Measurements from ENCODE around the gene MRPL1. TPM values are rescaled to one million over a fixed set of nuclear protein-coding genes. Genes with fewer than 3 reads are reported as not detected.

MRPL1 gene
- polyA plus RNA-seq, 1 donor (not counting 4 experiments of a cell fraction or from before 2014, with no cell fraction given), result 71.4 TPM

- H3K79me2 ChIP-seq (ENCODE audit: control insufficient read depth, insufficient read depth, low read length), result no peaks in the 10 kb centered on the region
- no peak for DNase-seq (ENCODE audit: low read depth, low spot score)
These were observed 55.0 kb downstream of the MRPL1 start for GRCh38 chr4:77917601-77918000.

GRCh38 chr4:77920371-77920770 is 57.7 kb downstream of the MRPL1 start:
- FAIRE-seq (peak; percentile 75), DNase-seq (ENCODE audit: low read depth, low spot score) (no peak)
- no peaks in the 10 kb centered on the region for H4K20me1 ChIP-seq (ENCODE audit: control insufficient read depth, extremely low read depth, insufficient read depth, low read length)
- no peaks in the 10 kb centered on the region for H3K9me1 ChIP-seq (ENCODE audit: control insufficient read depth, extremely low read depth, insufficient read depth, low read length)
- H3K9ac ChIP-seq (ENCODE audit: control insufficient read depth, extremely low read depth, insufficient read depth, low read length), result no peak overlapping the region
- no peak overlapping the region for H3K4me2 ChIP-seq (ENCODE audit: control insufficient read depth, extremely low read depth, insufficient read depth, low read depth, low read length)
- H3K4me1 ChIP-seq (ENCODE audit: control insufficient read depth, extremely low read depth, insufficient read depth, low read length), result peaks cover 26% of the 10 kb centered on the region
- peaks cover 0 to 3% of the 10 kb centered on the region in 2 experiments for H3K36me3 ChIP-seq (ENCODE audit: control insufficient read depth in 2 of 2, extremely low read depth in 1 of 2, insufficient read depth in 2 of 2, low read length in 2 of 2)
- H2AFZ ChIP-seq (ENCODE audit: control insufficient read depth, low read length), result no peak overlapping the region
- TF ChIP-seq EZH2 (IDR thresholded peaks at IDR 0.05; ENCODE audit: low read length) (no peak), CTCF (optimal IDR thresholded peaks at IDR 0.05 in 1 of 3, IDR thresholded peaks at IDR 0.05 in 1 of 3, conservative IDR thresholded peaks at IDR 0.05 in 1 of 3; ENCODE audit: extremely low read depth in 1 of 3, insufficient read depth in 2 of 3, low read length in 3 of 3) (no peak)
- dilution Hi-C loops (cut with MboI; ENCODE audit: extremely low pct_ligation_motif_present, low sequenced_read_pairs), result no loop called here
- no peak overlapping the region for H3K4me3 ChIP-seq (ENCODE audit: control insufficient read depth in 2 of 3, extremely low read depth in 1 of 3, insufficient read depth in 2 of 3, low read depth in 1 of 3, low read length in 3 of 3)
- H3K9me3 ChIP-seq (ENCODE audit: control insufficient read depth, low read depth, low read length), result no peaks in the 10 kb centered on the region
- no peaks in the 10 kb centered on the region for H3K79me2 ChIP-seq (ENCODE audit: control insufficient read depth, insufficient read depth, low read length)
- H3K27ac ChIP-seq (ENCODE audit: control insufficient read depth, insufficient read depth, low read length), result no peak overlapping the region
- H3K27me3 ChIP-seq (ENCODE audit: control insufficient read depth, extremely low read depth, insufficient read depth, low read length), result no peaks in the 10 kb centered on the region

More at GRCh38 chr4:77917601-77918000, 55.0 kb downstream of the MRPL1 start:
- H3K9ac ChIP-seq (ENCODE audit: control insufficient read depth, extremely low read depth, insufficient read depth, low read length), result no peak overlapping the region
- no peaks in the 10 kb centered on the region for H3K36me3 ChIP-seq (ENCODE audit: control insufficient read depth in 2 of 2, extremely low read depth in 1 of 2, insufficient read depth in 2 of 2, low read length in 2 of 2)
- H3K4me2 ChIP-seq (ENCODE audit: control insufficient read depth, extremely low read depth, insufficient read depth, low read depth, low read length), result no peak overlapping the region
- no peak overlapping the region for H3K4me3 ChIP-seq (ENCODE audit: control insufficient read depth in 2 of 3, extremely low read depth in 1 of 3, insufficient read depth in 2 of 3, low read depth in 1 of 3, low read length in 3 of 3)
- TF ChIP-seq CTCF (optimal IDR thresholded peaks at IDR 0.05 in 1 of 3, IDR thresholded peaks at IDR 0.05 in 1 of 3, conservative IDR thresholded peaks at IDR 0.05 in 1 of 3; ENCODE audit: extremely low read depth in 1 of 3, insufficient read depth in 2 of 3, low read length in 3 of 3) (no peak), EZH2 (IDR thresholded peaks at IDR 0.05; ENCODE audit: low read length) (no peak)
- no peaks in the 10 kb centered on the region for H3K27me3 ChIP-seq (ENCODE audit: control insufficient read depth, extremely low read depth, insufficient read depth, low read length)
- H3K9me1 ChIP-seq (ENCODE audit: control insufficient read depth, extremely low read depth, insufficient read depth, low read length), result no peaks in the 10 kb centered on the region
- no peaks in the 10 kb centered on the region for H4K20me1 ChIP-seq (ENCODE audit: control insufficient read depth, extremely low read depth, insufficient read depth, low read length)
- peaks cover 23% of the 10 kb centered on the region for H3K4me1 ChIP-seq (ENCODE audit: control insufficient read depth, extremely low read depth, insufficient read depth, low read length)
- no peaks in the 10 kb centered on the region for H3K9me3 ChIP-seq (ENCODE audit: control insufficient read depth, low read depth, low read length)
- no peak overlapping the region for H2AFZ ChIP-seq (ENCODE audit: control insufficient read depth, low read length)
- dilution Hi-C loops (cut with MboI; ENCODE audit: extremely low pct_ligation_motif_present, low sequenced_read_pairs), result no loop called here
- no peak for FAIRE-seq
- no peak overlapping the region for H3K27ac ChIP-seq (ENCODE audit: control insufficient read depth, insufficient read depth, low read length)
